ENCODE measurements around the gene SLC25A29.

SLC25A29 gene

GRCh38 chr14:100279563-100279962 lies 26.7 kb downstream of the SLC25A29 start:
- Histone ChIP-seq H3K4me2 (ENCODE audit: low read depth, low read length, poor library complexity, severe bottlenecking) (no peak overlapping the region), H3K4me1 (ENCODE audit: insufficient read depth, low read length, poor library complexity, severe bottlenecking) (peaks cover 13% of the 10 kb centered on the region), H3K9ac (ENCODE audit: low read depth, low read length, poor library complexity, severe bottlenecking) (no peak overlapping the region), H3K36me3 (ENCODE audit: insufficient read depth, low read length) (peaks cover 79% of the 10 kb centered on the region), H3K9me3 (ENCODE audit: insufficient read depth, low read depth, low read length) (no peaks in the 10 kb centered on the region), H3K9me2 (replicated peaks; ENCODE audit: low read depth, low read length) (no peaks in the 10 kb centered on the region), H3F3A (ENCODE audit: low read depth) (peaks cover 3% of the 10 kb centered on the region; the same call in 1 of the 2 replicates), H4K20me1 (ENCODE audit: insufficient read depth, low read length, poor library complexity, severe bottlenecking) (peaks cover 81% of the 10 kb centered on the region), H3K79me2 (ENCODE audit: insufficient read depth, low read length) (peaks cover 83% of the 10 kb centered on the region), H2AFZ (ENCODE audit: low read length) (no peak overlapping the region), H3K27me3 (ENCODE audit: insufficient read depth, low read length, poor library complexity, severe bottlenecking) (no peaks in the 10 kb centered on the region), H3K4me3 (ENCODE audit: low read length, poor library complexity, severe bottlenecking) (no peak overlapping the region)
- TF ChIP-seq EZH2phosphoT487 (IDR thresholded peaks at IDR 0.05; ENCODE audit: borderline replicate concordance): no peak

- H4K20me1 ChIP-seq (ENCODE audit: insufficient read depth, low read length, poor library complexity, severe bottlenecking): peaks cover 83% of the 10 kb centered on the region
- H3K9me2 ChIP-seq (replicated peaks; ENCODE audit: low read depth, low read length): no peaks in the 10 kb centered on the region
- TF ChIP-seq, protein P1, sequence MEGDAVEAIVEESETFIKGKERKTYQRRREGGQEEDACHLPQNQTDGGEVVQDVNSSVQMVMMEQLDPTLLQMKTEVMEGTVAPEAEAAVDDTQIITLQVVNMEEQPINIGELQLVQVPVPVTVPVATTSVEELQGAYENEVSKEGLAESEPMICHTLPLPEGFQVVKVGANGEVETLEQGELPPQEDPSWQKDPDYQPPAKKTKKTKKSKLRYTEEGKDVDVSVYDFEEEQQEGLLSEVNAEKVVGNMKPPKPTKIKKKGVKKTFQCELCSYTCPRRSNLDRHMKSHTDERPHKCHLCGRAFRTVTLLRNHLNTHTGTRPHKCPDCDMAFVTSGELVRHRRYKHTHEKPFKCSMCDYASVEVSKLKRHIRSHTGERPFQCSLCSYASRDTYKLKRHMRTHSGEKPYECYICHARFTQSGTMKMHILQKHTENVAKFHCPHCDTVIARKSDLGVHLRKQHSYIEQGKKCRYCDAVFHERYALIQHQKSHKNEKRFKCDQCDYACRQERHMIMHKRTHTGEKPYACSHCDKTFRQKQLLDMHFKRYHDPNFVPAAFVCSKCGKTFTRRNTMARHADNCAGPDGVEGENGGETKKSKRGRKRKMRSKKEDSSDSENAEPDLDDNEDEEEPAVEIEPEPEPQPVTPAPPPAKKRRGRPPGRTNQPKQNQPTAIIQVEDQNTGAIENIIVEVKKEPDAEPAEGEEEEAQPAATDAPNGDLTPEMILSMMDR (conservative IDR thresholded peaks at IDR 0.05; ENCODE audit: low read length): no peak; the same call in 1 of the 2 replicates
- TF ChIP-seq EZH2phosphoT487 (IDR thresholded peaks at IDR 0.05; ENCODE audit: borderline replicate concordance): no peak
- H3K4me3 ChIP-seq (ENCODE audit: low read length, poor library complexity, severe bottlenecking): no peak overlapping the region
- H3K9me3 ChIP-seq (ENCODE audit: insufficient read depth, low read depth, low read length): no peaks in the 10 kb centered on the region
- H3F3A ChIP-seq (ENCODE audit: low read depth): peaks cover 3% of the 10 kb centered on the region; the same call in 1 of the 2 replicates
- peaks cover 87% of the 10 kb centered on the region for H3K79me2 ChIP-seq (ENCODE audit: insufficient read depth, low read length)
- no peaks in the 10 kb centered on the region for H3K27me3 ChIP-seq (ENCODE audit: insufficient read depth, low read length, poor library complexity, severe bottlenecking)
- H3K4me1 ChIP-seq (ENCODE audit: insufficient read depth, low read length, poor library complexity, severe bottlenecking): peaks cover 13% of the 10 kb centered on the region
- H3K36me3 ChIP-seq (ENCODE audit: insufficient read depth, low read length): peaks cover 84% of the 10 kb centered on the region
- H3K9ac ChIP-seq (ENCODE audit: low read depth, low read length, poor library complexity, severe bottlenecking): no peak overlapping the region
- peak overlapping the region; percentile 30 for H3K4me2 ChIP-seq (ENCODE audit: low read depth, low read length, poor library complexity, severe bottlenecking)
- H2AFZ ChIP-seq (ENCODE audit: low read length): no peak overlapping the region
These were observed 27.1 kb downstream of the SLC25A29 start for GRCh38 chr14:100279133-100279532.

- Histone ChIP-seq H3K27me3 (ENCODE audit: insufficient read depth, low read length, poor library complexity, severe bottlenecking) (no peaks in the 10 kb centered on the region), H3K79me2 (ENCODE audit: insufficient read depth, low read length) (peaks cover 92% of the 10 kb centered on the region), H4K20me1 (ENCODE audit: insufficient read depth, low read length, poor library complexity, severe bottlenecking) (peaks cover 87% of the 10 kb centered on the region), H3K9me2 (replicated peaks; ENCODE audit: low read depth, low read length) (no peaks in the 10 kb centered on the region), H3K4me1 (ENCODE audit: insufficient read depth, low read length, poor library complexity, severe bottlenecking) (peaks cover 13% of the 10 kb centered on the region), H3K9ac (ENCODE audit: low read depth, low read length, poor library complexity, severe bottlenecking) (no peak overlapping the region), H3F3A (ENCODE audit: low read depth) (peaks cover 3% of the 10 kb centered on the region; the same call in 1 of the 2 replicates), H2AFZ (ENCODE audit: low read length) (no peak overlapping the region), H3K4me2 (ENCODE audit: low read depth, low read length, poor library complexity, severe bottlenecking) (peak overlapping the region; percentile 30), H3K4me3 (ENCODE audit: low read length, poor library complexity, severe bottlenecking) (no peak overlapping the region), H3K36me3 (ENCODE audit: insufficient read depth, low read length) (peaks cover 88% of the 10 kb centered on the region), H3K9me3 (ENCODE audit: insufficient read depth, low read depth, low read length) (no peaks in the 10 kb centered on the region)
- TF ChIP-seq, protein P1 (conservative IDR thresholded peaks at IDR 0.05; ENCODE audit: low read length): peak; percentile 45; the same call in 1 of the 2 replicates
- TF ChIP-seq EZH2phosphoT487 (IDR thresholded peaks at IDR 0.05; ENCODE audit: borderline replicate concordance): no peak
These were observed 27.5 kb downstream of the SLC25A29 start for GRCh38 chr14:100278702-100279101.

DNA sequence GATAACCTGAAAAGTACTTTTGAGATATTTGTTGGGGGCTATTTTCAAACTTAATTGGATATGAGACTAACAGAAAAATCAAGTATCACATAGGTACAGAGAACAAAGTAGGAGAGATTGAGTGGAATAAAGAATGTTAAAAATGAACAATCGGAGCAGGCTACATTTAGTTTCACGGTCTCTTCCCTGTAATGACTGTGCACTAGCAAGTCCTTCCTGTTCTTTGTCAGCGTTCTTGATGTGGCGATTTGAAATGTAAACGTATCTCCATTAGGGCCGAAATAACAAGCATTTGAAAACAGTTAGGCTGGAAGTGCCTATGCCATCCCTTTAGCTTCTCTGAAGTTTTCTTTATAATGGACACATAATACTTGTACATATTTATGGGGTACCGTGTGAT lies 31.0 kb downstream of the SLC25A29 start:
- H3K4me2 ChIP-seq (ENCODE audit: low read depth, low read length, poor library complexity, severe bottlenecking): no peak overlapping the region
- peaks cover 3% of the 10 kb centered on the region; the same call in 1 of the 2 replicates for H3F3A ChIP-seq (ENCODE audit: low read depth)
- H3K36me3 ChIP-seq (ENCODE audit: insufficient read depth, low read length): peaks cover 83% of the 10 kb centered on the region
- H2AFZ ChIP-seq (ENCODE audit: low read length): no peak overlapping the region
- H3K9me2 ChIP-seq (replicated peaks; ENCODE audit: low read depth, low read length): no peaks in the 10 kb centered on the region
- H4K20me1 ChIP-seq (ENCODE audit: insufficient read depth, low read length, poor library complexity, severe bottlenecking): peaks cover 97% of the 10 kb centered on the region
- peaks cover 99% of the 10 kb centered on the region for H3K79me2 ChIP-seq (ENCODE audit: insufficient read depth, low read length)
- H3K4me3 ChIP-seq (ENCODE audit: low read length, poor library complexity, severe bottlenecking): no peak overlapping the region
- TF ChIP-seq EZH2phosphoT487 (IDR thresholded peaks at IDR 0.05; ENCODE audit: borderline replicate concordance): no peak
- TF ChIP-seq, protein P1 (conservative IDR thresholded peaks at IDR 0.05; ENCODE audit: low read length): no peak
- peaks cover 13% of the 10 kb centered on the region for H3K4me1 ChIP-seq (ENCODE audit: insufficient read depth, low read length, poor library complexity, severe bottlenecking)
- no peaks in the 10 kb centered on the region for H3K9me3 ChIP-seq (ENCODE audit: insufficient read depth, low read depth, low read length)
- H3K27me3 ChIP-seq (ENCODE audit: insufficient read depth, low read length, poor library complexity, severe bottlenecking): no peaks in the 10 kb centered on the region
- no peak overlapping the region for H3K9ac ChIP-seq (ENCODE audit: low read depth, low read length, poor library complexity, severe bottlenecking)

Measured in Loucy (cell line).